A549 (cell line): Measurements from ENCODE around the gene ASAP2.

Experiments used
- BHLHE40 ChIP-seq: IDR thresholded peaks from 2 replicates; pipeline ENCODE4 v1.6.1; 2012; ENCODE audit warnings: low read depth, low read length, inconsistent platforms
- POLR2AphosphoS2 ChIP-seq: conservative IDR thresholded peaks from 2 replicates; pipeline ENCODE4 v1.6.1; 2012; ENCODE audit warnings: low read length, improper control_type of control experiment, inconsistent platforms
- RCOR1 ChIP-seq: fragments of 150-350 bp; IDR thresholded peaks from 2 replicates; pipeline ENCODE4 v1.6.1; 2014; ENCODE audit warnings: antibody characterized with exemption, low read length, low read depth
- TF ChIP-seq, protein P1 (sequence below): fragments of >200 bp; sonication (Bioruptor Twin); formaldehyde crosslinking; IDR thresholded peaks from 3 replicates; pipeline ENCODE4 v1.5.1; 2016

DNA sequence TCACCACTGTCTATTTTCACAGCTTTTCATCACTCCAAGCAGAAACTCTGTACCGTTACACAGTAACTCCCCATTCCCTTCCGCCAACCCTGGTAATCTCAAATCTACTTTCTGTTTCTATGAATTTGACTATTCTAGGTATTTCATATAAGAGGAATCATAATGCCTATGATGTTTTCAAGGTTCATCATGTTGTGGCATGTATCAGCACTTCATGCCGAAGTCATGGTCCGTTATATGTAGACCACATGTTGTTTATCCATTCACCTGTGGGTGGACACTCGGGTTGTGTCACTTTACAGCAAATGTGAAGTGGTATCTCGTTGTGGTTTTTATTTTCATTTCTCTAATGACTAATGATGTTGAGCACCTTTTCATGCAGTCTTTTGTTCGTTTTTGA, 238.5 kb downstream of the ASAP2 start:
- TF ChIP-seq BHLHE40, result no peak
- TF ChIP-seq, protein P1, sequence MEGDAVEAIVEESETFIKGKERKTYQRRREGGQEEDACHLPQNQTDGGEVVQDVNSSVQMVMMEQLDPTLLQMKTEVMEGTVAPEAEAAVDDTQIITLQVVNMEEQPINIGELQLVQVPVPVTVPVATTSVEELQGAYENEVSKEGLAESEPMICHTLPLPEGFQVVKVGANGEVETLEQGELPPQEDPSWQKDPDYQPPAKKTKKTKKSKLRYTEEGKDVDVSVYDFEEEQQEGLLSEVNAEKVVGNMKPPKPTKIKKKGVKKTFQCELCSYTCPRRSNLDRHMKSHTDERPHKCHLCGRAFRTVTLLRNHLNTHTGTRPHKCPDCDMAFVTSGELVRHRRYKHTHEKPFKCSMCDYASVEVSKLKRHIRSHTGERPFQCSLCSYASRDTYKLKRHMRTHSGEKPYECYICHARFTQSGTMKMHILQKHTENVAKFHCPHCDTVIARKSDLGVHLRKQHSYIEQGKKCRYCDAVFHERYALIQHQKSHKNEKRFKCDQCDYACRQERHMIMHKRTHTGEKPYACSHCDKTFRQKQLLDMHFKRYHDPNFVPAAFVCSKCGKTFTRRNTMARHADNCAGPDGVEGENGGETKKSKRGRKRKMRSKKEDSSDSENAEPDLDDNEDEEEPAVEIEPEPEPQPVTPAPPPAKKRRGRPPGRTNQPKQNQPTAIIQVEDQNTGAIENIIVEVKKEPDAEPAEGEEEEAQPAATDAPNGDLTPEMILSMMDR, result no peak
- TF ChIP-seq POLR2AphosphoS2, result no peak
- no peak for TF ChIP-seq RCOR1
